Dendritic cell treated with granulocyte-macrophage colony-stimulating factor and Interleukin-4, amounts not matched to agents 40 ng/mL and 50 ng/mL, for 4 days (primary cell): Measurements from ENCODE around the gene PAPLN.

ENCODE experiments used
- H3K27ac Mint-ChIP-seq: one replicate; pipeline ENCODE4 v1.8.0; 2022; ENCODE audit warnings: mild to moderate bottlenecking, mixed read lengths
- H3K27me3 Mint-ChIP-seq: one replicate; pipeline ENCODE4 v1.8.0; 2022; ENCODE audit warnings: mild to moderate bottlenecking, mixed read lengths
- H3K36me3 Mint-ChIP-seq: one replicate; pipeline ENCODE4 v1.8.0; 2022; ENCODE audit warnings: low read depth, mixed read lengths
- H3K4me1 Mint-ChIP-seq: one replicate; pipeline ENCODE4 v1.8.0; 2022; ENCODE audit warnings: low read depth, mixed read lengths
- H3K4me3 Mint-ChIP-seq: one replicate; pipeline ENCODE4 v1.8.0; 2022; ENCODE audit warnings: mild to moderate bottlenecking, moderate library complexity, mixed read lengths
- H3K9me3 Mint-ChIP-seq: one replicate; pipeline ENCODE4 v1.8.0; 2022; ENCODE audit warnings: mixed read lengths
- intact Hi-C: fragments of 100-400 bp; cut with micrococcal nuclease; formaldehyde crosslinking; loops from one replicate; pipeline ENCODE4 v1.15.0; 2022

PAPLN gene

GRCh38 chr14:73254247-73255004 lies 17.1 kb downstream of the PAPLN start:
- H3K4me3 Mint-ChIP-seq, result no peak overlapping the region
- H3K36me3 Mint-ChIP-seq, result peaks cover 16% of the 10 kb centered on the region
- no peaks in the 10 kb centered on the region for H3K27me3 Mint-ChIP-seq
- H3K4me1 Mint-ChIP-seq, result peaks cover 6% of the 10 kb centered on the region
- no peaks in the 10 kb centered on the region for H3K9me3 Mint-ChIP-seq
- intact Hi-C loops, result no loop called here
- no peak overlapping the region for H3K27ac Mint-ChIP-seq

- H3K27ac Mint-ChIP-seq, result no peak overlapping the region
These were observed 17.7 kb downstream of the PAPLN start for GRCh38 chr14:73255005-73255400.

GRCh38 chr14:73255693-73256225 lies 18.5 kb downstream of the PAPLN start:
- Mint-ChIP-seq H3K4me1 (peaks cover 6% of the 10 kb centered on the region), H3K27me3 (no peaks in the 10 kb centered on the region), H3K36me3 (peaks cover 16% of the 10 kb centered on the region), H3K4me3 (no peak overlapping the region), H3K27ac (no peak overlapping the region), H3K9me3 (no peaks in the 10 kb centered on the region)
- intact Hi-C loops, result no loop called here

More at GRCh38 chr14:73255005-73255400, 17.7 kb downstream of the PAPLN start:
- peaks cover 6% of the 10 kb centered on the region for H3K4me1 Mint-ChIP-seq
- intact Hi-C loops, result no loop called here
- no peak overlapping the region for H3K4me3 Mint-ChIP-seq
- no peaks in the 10 kb centered on the region for H3K9me3 Mint-ChIP-seq
- peaks cover 16% of the 10 kb centered on the region for H3K36me3 Mint-ChIP-seq
- H3K27me3 Mint-ChIP-seq, result no peaks in the 10 kb centered on the region

GRCh38 chr14:73258076-73258475 lies 20.8 kb downstream of the PAPLN start:
- intact Hi-C loops, result no loop called here
- no peak overlapping the region for H3K4me3 Mint-ChIP-seq
- no peaks in the 10 kb centered on the region for H3K27me3 Mint-ChIP-seq
- H3K9me3 Mint-ChIP-seq, result no peaks in the 10 kb centered on the region
- H3K4me1 Mint-ChIP-seq, result peaks cover 6% of the 10 kb centered on the region
- peaks cover 16% of the 10 kb centered on the region for H3K36me3 Mint-ChIP-seq
- H3K27ac Mint-ChIP-seq, result no peak overlapping the region

GRCh38 chr14:73258845-73259611 lies 21.7 kb downstream of the PAPLN start:
- Mint-ChIP-seq H3K27me3 (no peaks in the 10 kb centered on the region), H3K36me3 (peaks cover 20% of the 10 kb centered on the region), H3K4me3 (no peak overlapping the region), H3K9me3 (no peaks in the 10 kb centered on the region), H3K27ac (no peak overlapping the region), H3K4me1 (peaks cover 6% of the 10 kb centered on the region)
- intact Hi-C loops, result no loop called here

- H3K27ac Mint-ChIP-seq, result no peak overlapping the region
- intact Hi-C loops, result no loop called here
These were observed 22.5 kb downstream of the PAPLN start for GRCh38 chr14:73259837-73260236.

GRCh38 chr14:73260574-73260973 lies 23.3 kb downstream of the PAPLN start:
- Mint-ChIP-seq H3K27me3 (no peaks in the 10 kb centered on the region), H3K4me1 (no peaks in the 10 kb centered on the region), H3K9me3 (no peaks in the 10 kb centered on the region), H3K36me3 (peaks cover 20% of the 10 kb centered on the region), H3K27ac (no peak overlapping the region), H3K4me3 (no peak overlapping the region)
- intact Hi-C loops, result no loop called here

More at GRCh38 chr14:73259837-73260236, 22.5 kb downstream of the PAPLN start:
- H3K4me3 Mint-ChIP-seq, result no peak overlapping the region
- H3K4me1 Mint-ChIP-seq, result peaks cover 6% of the 10 kb centered on the region
- H3K27me3 Mint-ChIP-seq, result no peaks in the 10 kb centered on the region
- H3K9me3 Mint-ChIP-seq, result no peaks in the 10 kb centered on the region
- peaks cover 24% of the 10 kb centered on the region for H3K36me3 Mint-ChIP-seq

- no peak overlapping the region for H3K27ac Mint-ChIP-seq
These were observed 23.8 kb downstream of the PAPLN start for GRCh38 chr14:73261075-73261474.

GRCh38 chr14:73261520-73262426 lies 24.5 kb downstream of the PAPLN start:
- no peaks in the 10 kb centered on the region for H3K27me3 Mint-ChIP-seq
- peaks cover 20% of the 10 kb centered on the region for H3K36me3 Mint-ChIP-seq
- intact Hi-C loops, result no loop called here
- no peak overlapping the region for H3K4me3 Mint-ChIP-seq
- H3K4me1 Mint-ChIP-seq, result no peaks in the 10 kb centered on the region
- H3K9me3 Mint-ChIP-seq, result no peaks in the 10 kb centered on the region
- no peak overlapping the region for H3K27ac Mint-ChIP-seq

More at GRCh38 chr14:73261075-73261474, 23.8 kb downstream of the PAPLN start:
- intact Hi-C loops, result no loop called here
- no peaks in the 10 kb centered on the region for H3K9me3 Mint-ChIP-seq
- H3K4me3 Mint-ChIP-seq, result no peak overlapping the region
- H3K27me3 Mint-ChIP-seq, result no peaks in the 10 kb centered on the region
- no peaks in the 10 kb centered on the region for H3K4me1 Mint-ChIP-seq
- H3K36me3 Mint-ChIP-seq, result peaks cover 20% of the 10 kb centered on the region

- Mint-ChIP-seq H3K27ac (no peak overlapping the region), H3K36me3 (peaks cover 20% of the 10 kb centered on the region), H3K9me3 (no peaks in the 10 kb centered on the region), H3K27me3 (no peaks in the 10 kb centered on the region), H3K4me3 (no peak overlapping the region), H3K4me1 (no peaks in the 10 kb centered on the region)
- intact Hi-C loops, result no loop called here
These were observed 25.3 kb downstream of the PAPLN start for GRCh38 chr14:73262427-73263183.

- H3K27ac Mint-ChIP-seq, result no peak overlapping the region
- no peak overlapping the region for H3K4me3 Mint-ChIP-seq
- intact Hi-C loops, result no loop called here
- H3K27me3 Mint-ChIP-seq, result no peaks in the 10 kb centered on the region
- H3K36me3 Mint-ChIP-seq, result peaks cover 30% of the 10 kb centered on the region
- H3K4me1 Mint-ChIP-seq, result no peaks in the 10 kb centered on the region
- no peaks in the 10 kb centered on the region for H3K9me3 Mint-ChIP-seq
These were observed 26.3 kb downstream of the PAPLN start for GRCh38 chr14:73263606-73264005.

GRCh38 chr14:73264080-73264884 lies 27.0 kb downstream of the PAPLN start:
- intact Hi-C loops, result no loop called here
- Mint-ChIP-seq H3K9me3 (no peaks in the 10 kb centered on the region), H3K4me3 (no peak overlapping the region), H3K27me3 (no peaks in the 10 kb centered on the region), H3K36me3 (peaks cover 24% of the 10 kb centered on the region), H3K4me1 (no peaks in the 10 kb centered on the region), H3K27ac (no peak overlapping the region)
